Thymus (tissue), 11 donors: ENCODE measurements around the gene PHF2. TPM values are rescaled to one million over a fixed set of nuclear protein-coding genes. Genes with fewer than 3 reads are reported as not detected.

Experiments used
- DNase-seq, 9 donors: peaks; one replicate each; pipeline ENCODE4 v3.0.0-alpha.2; 2013; ENCODE audit warnings: low spot score in 9 of 9, low read depth in 6 of 9, missing footprints in 1 of 9
- H3K27ac ChIP-seq, 2 donors: one replicate each; pipeline ENCODE4 v1.5.1; 2013; ENCODE audit warnings: control low read depth in 1 of 2, low read depth in 1 of 2, low read length in 1 of 2, mild to moderate bottlenecking in 1 of 2, moderate library complexity in 1 of 2
- H3K27me3 ChIP-seq, 2 donors: one replicate each; pipeline ENCODE4 v1.5.1; 2013; ENCODE audit warnings: low read length in 1 of 2; ENCODE audit not compliant: control insufficient read depth in 2 of 2, insufficient read depth in 1 of 2
- H3K36me3 ChIP-seq, 2 donors: one replicate each; pipeline ENCODE4 v1.5.1; 2013; ENCODE audit warnings: low read length in 1 of 2, mild to moderate bottlenecking in 1 of 2, moderate library complexity in 1 of 2; ENCODE audit not compliant: control insufficient read depth in 2 of 2, insufficient read depth in 2 of 2
- H3K4me1 ChIP-seq, 2 donors: one replicate each; pipeline ENCODE4 v1.5.1; 2013; ENCODE audit warnings: low read length in 2 of 2; ENCODE audit not compliant: control insufficient read depth in 2 of 2, insufficient read depth in 2 of 2
- H3K4me3 ChIP-seq, 2 donors: one replicate each; pipeline ENCODE4 v1.5.1; 2013; ENCODE audit warnings: low read length in 2 of 2, control low read depth in 1 of 2, mild to moderate bottlenecking in 1 of 2
- H3K9me3 ChIP-seq, 2 donors: one replicate each; pipeline ENCODE4 v1.5.1; 2013; ENCODE audit warnings: low read length in 1 of 2, mild to moderate bottlenecking in 1 of 2; ENCODE audit not compliant: control insufficient read depth in 2 of 2, insufficient read depth in 1 of 2
- WGBS: extraction: QIAGEN DNeasy Blood & Tissue Kit; methylation state at CpG from one replicate; pipeline ENCODE4 v1.1.7; 2013; 5-methylcytosine and 5-hydroxymethylcytosine counted together
- polyA plus RNA-seq: library from polyadenylated mRNA; stranded (reverse); fragments of 200-250 nt; gene quantifications from one replicate; pipeline ENCODE4 v1.2.3, GENCODE V29; 2013
- total RNA-seq: library from RNA; stranded (reverse); fragments of 120-200 nt; gene quantifications from one replicate; pipeline ENCODE4 v1.2.4, GENCODE V29; 2013
- donor health status: healthy.

Gene PHF2
- total and polyA plus RNA-seq, 2 donors, result 13.6 to 26.8 TPM

- Histone ChIP-seq H3K4me1 (no peaks in the 10 kb centered on the region), H3K27me3 (no peaks in the 10 kb centered on the region), H3K9me3 (no peaks in the 10 kb centered on the region), H3K4me3 (no peak overlapping the region), H3K36me3 (peaks cover 33 to 68% of the 10 kb centered on the region in 2 donors), H3K27ac (no peak overlapping the region)
- no peak for DNase-seq
- 98% methylated on average over 10 of the region's 10 CpGs for WGBS
Measured at GRCh38 chr9:93646640-93647178, 70.3 kb downstream of the PHF2 start.

- H3K27me3 ChIP-seq, result no peaks in the 10 kb centered on the region
- WGBS, result 95% methylated on average over 5 of the region's 5 CpGs
- H3K27ac ChIP-seq, result no peak overlapping the region
- H3K9me3 ChIP-seq, result no peaks in the 10 kb centered on the region
- peaks cover 31 to 67% of the 10 kb centered on the region in 2 donors for H3K36me3 ChIP-seq
- no peak for DNase-seq
- H3K4me3 ChIP-seq, result no peak overlapping the region
- H3K4me1 ChIP-seq, result no peaks in the 10 kb centered on the region
Measured at GRCh38 chr9:93648181-93648580, 71.8 kb downstream of the PHF2 start.

DNA sequence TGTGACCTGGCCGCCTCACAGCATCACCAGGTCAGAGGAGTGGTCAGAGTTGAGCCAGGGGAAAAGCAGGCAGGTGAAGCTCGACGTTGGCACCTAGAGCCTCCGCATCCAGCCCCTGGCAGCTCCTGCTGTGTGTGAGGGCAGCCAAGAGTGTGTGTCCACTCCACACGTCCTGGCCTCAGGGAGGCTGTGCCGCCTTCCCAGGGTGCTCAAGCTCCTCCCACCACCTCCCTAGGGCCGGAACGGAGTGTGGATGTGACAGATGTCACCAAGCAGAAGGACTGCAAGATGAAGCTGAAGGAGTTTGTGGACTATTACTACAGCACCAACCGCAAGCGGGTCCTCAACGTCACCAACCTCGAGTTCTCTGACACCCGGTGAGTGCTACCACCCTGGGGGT, 72.5 kb downstream of the PHF2 start:
- Histone ChIP-seq H3K36me3 (peaks cover 35 to 67% of the 10 kb centered on the region in 2 donors), H3K27me3 (no peaks in the 10 kb centered on the region), H3K4me1 (no peaks in the 10 kb centered on the region), H3K4me3 (no peak overlapping the region), H3K27ac (no peak overlapping the region), H3K9me3 (no peaks in the 10 kb centered on the region)
- DNase-seq, result no peak
- WGBS, result 97% methylated on average over 13 of the region's 13 CpGs

- no peak for DNase-seq
- H3K9me3 ChIP-seq, result no peaks in the 10 kb centered on the region
- peaks cover 36 to 70% of the 10 kb centered on the region in 2 donors for H3K36me3 ChIP-seq
- no peaks in the 10 kb centered on the region for H3K27me3 ChIP-seq
- no peaks in the 10 kb centered on the region for H3K4me1 ChIP-seq
- H3K27ac ChIP-seq, result no peak overlapping the region
- H3K4me3 ChIP-seq, result no peak overlapping the region
- WGBS, result 95% methylated on average over 19 of the region's 19 CpGs
Measured at GRCh38 chr9:93649610-93650261, 73.4 kb downstream of the PHF2 start.

GRCh38 chr9:93650448-93650847, 74.1 kb downstream of the PHF2 start:
- H3K4me3 ChIP-seq, result no peak overlapping the region
- H3K36me3 ChIP-seq, result peaks cover 40 to 68% of the 10 kb centered on the region in 2 donors
- H3K27ac ChIP-seq, result no peak overlapping the region
- H3K4me1 ChIP-seq, result no peaks in the 10 kb centered on the region
- no peaks in the 10 kb centered on the region for H3K9me3 ChIP-seq
- 95% methylated on average over 11 of the region's 11 CpGs for WGBS
- no peaks in the 10 kb centered on the region for H3K27me3 ChIP-seq
- DNase-seq, result no peak

- Histone ChIP-seq H3K36me3 (peaks cover 40 to 68% of the 10 kb centered on the region in 2 donors), H3K27ac (no peak overlapping the region), H3K9me3 (no peaks in the 10 kb centered on the region), H3K27me3 (no peaks in the 10 kb centered on the region), H3K4me1 (no peaks in the 10 kb centered on the region), H3K4me3 (no peak overlapping the region)
- DNase-seq, result no peak
- 97% methylated on average over 5 of the region's 5 CpGs for WGBS
Measured at GRCh38 chr9:93651521-93651950, 75.2 kb downstream of the PHF2 start.

- Histone ChIP-seq H3K9me3 (no peaks in the 10 kb centered on the region), H3K27me3 (no peaks in the 10 kb centered on the region), H3K4me3 (no peak overlapping the region), H3K36me3 (peaks cover 42 to 72% of the 10 kb centered on the region in 2 donors), H3K27ac (no peak overlapping the region), H3K4me1 (no peaks in the 10 kb centered on the region)
- WGBS, result 95% methylated on average over 24 of the region's 24 CpGs
- DNase-seq, result no peak
Measured at GRCh38 chr9:93652604-93653592, 76.5 kb downstream of the PHF2 start.

DNA sequence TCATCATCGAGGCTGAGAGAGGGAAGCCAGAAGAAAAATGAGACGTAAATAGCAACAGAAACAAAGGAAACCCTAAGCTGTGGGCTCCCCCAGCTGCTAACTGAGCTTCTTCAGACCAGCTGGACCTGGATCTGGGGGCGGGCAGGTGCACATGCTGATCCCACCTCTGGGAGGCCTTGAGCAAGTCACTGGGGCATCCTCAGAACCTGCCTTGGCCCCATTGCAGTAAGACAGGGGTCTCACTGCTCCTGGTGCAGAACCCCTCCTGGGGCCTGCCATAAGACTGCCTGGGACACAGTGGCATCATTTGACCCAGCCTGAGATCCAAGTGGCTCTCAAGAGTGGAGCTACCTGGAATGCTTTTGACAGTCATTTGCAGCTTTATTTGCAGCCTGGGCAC, 77.4 kb downstream of the PHF2 start:
- DNase-seq, result no peak
- H3K4me1 ChIP-seq, result no peaks in the 10 kb centered on the region
- H3K27ac ChIP-seq, result no peak overlapping the region
- no peaks in the 10 kb centered on the region for H3K9me3 ChIP-seq
- H3K4me3 ChIP-seq, result no peak overlapping the region
- WGBS, result 93% methylated on average over 3 of the region's 3 CpGs
- H3K36me3 ChIP-seq, result peaks cover 43 to 75% of the 10 kb centered on the region in 2 donors
- H3K27me3 ChIP-seq, result no peaks in the 10 kb centered on the region
